GM19193 (cell line): ENCODE measurements around the gene LHFPL6.

Experiments used
- POLR2A ChIP-seq: IDR thresholded peaks from 4 replicates; pipeline ENCODE4 v1.6.1; 2011; ENCODE audit not compliant: insufficient read depth, insufficient read length; ENCODE audit errors: extremely low read depth

Gene LHFPL6

DNA sequence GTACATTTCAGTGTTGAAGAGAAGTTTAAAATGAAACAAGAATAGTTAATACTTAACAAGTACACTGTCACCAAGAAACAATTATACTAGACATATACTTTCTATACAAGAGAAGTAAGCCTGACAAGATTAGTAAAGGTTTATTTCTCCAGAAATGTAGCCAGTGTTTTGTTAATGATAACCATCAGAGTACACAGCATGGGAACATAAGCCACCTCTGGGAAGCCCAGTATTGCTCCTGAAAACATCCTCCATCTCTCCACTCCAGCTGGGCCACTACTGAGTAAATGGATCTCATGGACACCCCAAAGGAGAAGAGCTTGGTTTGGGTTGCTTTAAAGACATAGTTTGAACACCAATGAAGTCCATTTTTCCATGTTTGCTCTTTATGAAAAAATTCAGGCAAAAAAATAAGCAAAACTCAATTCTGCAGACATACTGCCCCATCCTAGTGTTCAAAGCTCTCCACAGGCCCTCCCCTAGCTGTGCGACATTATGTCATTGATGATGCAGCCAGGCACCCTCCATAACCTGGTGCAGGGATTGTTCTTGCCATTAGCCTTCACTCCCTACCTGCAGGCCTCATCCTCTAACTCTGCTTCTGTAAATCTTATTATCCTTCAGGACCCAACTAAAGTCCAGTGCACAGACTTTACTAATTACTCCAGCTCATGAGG, 61.9 kb downstream of the LHFPL6 start:
- TF ChIP-seq POLR2A, result no peak

DNA sequence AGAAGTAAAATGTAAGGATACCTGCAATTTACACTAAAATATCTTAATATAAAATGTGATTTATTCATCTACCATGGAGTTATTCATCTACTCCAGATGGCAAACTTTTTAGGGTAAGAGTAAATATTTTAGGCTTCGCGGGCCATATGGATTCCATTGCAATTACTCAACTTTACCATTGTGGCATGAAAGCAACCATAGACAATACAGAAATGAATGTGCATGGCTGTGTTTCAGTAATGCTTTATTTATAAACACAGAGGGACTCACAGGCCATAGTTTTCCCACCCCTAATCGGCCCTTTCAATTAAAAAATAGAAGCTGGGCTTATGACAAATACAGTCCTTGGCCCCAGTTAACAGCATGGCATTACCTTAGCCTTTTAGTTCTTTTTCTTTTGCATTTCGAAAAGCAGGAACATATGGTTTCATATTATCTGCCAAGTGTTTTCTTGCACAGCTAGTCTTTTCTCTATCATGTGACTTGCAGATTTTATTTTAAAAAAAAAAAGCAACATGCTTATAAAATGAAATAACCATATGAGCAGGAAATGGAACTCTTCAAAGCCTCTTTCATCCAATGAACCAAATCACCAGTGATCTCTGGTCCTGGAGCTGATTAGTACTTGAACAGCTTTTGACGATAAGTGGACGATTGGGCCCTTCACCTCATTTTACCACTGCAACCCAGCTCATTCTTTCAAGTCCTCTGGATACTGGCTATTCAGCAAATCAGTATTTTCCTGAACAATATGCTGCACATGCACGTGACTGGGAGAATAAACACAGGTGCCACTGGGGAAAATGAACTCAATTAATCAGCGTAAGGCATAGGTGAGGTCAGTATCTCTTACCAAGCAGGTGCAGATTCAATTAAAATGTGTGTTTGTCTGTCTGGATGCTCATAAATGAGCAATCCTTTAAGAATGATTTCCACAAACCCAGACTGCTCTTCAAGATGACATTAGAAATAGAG, 63.9 kb downstream of the LHFPL6 start:
- no peak for TF ChIP-seq POLR2A

DNA sequence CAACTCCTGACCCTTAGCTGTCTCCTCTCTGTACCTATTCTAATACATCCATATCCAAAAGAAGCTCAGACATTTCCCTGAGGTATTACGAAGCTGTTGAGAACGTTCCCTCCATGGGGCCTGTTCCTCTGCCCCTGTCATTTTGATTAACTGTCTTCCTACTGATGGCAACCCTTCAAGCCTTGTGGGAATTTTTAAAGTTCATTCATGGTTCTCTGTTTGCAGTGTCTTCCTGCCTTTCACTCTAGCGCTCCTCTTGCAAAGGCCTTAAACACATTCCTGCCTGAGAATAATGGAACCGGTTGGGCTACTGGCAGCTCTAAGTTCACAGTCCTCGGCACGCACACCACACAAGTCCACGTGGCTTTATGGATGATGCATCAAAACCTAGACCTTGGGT, 66.1 kb downstream of the LHFPL6 start:
- no peak for TF ChIP-seq POLR2A

DNA sequence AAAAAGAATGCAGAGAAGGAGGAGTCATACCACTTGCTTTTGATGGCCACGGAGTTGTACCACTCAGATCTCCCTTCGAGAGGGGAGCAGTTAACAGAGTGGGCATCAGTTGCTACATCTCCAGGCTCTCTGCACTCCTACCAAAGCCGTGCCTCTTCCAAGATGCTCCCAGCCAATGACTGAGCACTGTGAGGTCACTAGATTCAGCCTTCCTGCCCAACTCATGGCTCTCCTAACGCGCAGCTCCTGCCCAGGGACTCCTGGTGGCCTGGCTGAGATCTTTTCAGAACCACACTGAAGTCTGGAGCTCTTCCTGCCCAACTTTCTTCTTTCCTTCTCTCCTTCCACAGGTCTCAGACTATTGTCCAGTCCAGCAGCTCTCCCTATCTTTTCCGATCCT, 66.7 kb downstream of the LHFPL6 start:
- no peak for TF ChIP-seq POLR2A

DNA sequence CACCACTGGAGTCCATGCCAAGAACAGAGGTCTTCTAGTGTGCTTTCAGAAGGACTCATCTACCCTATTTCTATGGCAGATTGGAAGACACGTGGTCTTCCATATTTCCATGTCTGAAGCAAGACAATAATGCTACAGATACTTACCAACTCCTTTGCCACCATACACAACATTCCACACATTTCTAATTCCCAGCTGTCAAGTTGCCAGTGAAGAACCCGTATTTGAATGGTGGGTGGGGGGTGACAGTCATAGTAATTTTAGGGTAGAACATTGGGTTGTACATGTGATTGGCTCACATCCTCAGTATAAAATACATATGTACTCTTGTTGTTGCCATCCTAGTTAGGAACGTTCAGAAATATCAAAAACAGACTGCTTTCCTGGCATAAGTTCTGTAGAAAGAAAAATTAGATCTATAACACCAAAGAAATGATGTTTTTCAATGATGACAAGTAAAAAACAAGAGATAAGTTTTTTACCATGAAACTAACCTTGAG, 69.3 kb downstream of the LHFPL6 start:
- TF ChIP-seq POLR2A, result no peak

DNA sequence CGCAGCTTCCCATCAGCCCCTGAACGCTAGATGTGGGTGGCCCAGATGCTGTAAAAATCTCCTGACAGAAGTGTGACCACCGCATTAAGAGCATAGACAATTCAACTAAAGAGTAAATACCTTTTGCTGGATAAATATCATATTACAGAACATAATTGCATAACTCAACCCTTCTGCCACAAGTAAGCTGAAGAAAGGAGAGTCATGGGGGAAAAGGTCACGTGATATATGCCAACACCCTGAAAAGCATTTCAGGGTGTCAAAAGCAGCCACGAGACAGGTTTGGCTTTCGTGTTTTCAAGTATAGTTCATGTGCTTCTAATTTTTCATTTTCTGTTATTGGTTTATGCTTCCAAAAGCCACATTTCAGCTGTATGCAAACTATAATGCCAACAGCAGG, 71.3 kb downstream of the LHFPL6 start:
- no peak for TF ChIP-seq POLR2A

DNA sequence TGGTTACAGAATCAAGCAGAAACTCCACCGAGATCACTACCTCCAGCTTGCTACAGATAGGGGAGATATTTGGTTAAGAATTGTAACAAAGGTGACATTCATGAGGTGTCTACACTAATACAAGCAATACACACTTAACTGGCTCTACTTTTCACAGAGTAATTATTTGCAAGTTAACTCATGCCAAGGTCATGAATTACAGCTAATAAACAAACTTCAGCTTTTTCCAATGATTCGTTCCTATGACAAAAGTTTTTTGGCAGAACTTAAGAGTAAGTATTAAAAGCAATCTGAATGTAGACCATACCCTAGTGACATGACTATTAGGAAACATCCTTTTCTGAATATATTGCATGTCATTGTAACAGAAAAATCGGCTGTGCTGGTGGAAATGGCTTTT, 72.1 kb downstream of the LHFPL6 start:
- TF ChIP-seq POLR2A, result no peak

DNA sequence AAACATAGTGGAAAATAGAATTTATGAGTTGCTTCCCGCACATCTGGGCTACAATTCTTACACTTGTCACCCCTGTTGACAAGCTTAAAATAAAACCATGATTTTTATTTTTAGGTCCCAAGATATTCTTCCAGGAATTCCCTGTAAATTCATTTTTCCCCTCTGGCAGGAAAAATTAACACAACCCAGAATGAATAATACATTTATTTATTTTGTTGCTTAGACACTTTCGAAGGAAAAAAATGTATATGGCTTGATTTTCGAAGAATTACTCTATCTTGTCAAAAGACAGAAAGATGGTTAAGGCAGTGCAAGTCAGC, 74.4 kb downstream of the LHFPL6 start:
- TF ChIP-seq POLR2A, result no peak

DNA sequence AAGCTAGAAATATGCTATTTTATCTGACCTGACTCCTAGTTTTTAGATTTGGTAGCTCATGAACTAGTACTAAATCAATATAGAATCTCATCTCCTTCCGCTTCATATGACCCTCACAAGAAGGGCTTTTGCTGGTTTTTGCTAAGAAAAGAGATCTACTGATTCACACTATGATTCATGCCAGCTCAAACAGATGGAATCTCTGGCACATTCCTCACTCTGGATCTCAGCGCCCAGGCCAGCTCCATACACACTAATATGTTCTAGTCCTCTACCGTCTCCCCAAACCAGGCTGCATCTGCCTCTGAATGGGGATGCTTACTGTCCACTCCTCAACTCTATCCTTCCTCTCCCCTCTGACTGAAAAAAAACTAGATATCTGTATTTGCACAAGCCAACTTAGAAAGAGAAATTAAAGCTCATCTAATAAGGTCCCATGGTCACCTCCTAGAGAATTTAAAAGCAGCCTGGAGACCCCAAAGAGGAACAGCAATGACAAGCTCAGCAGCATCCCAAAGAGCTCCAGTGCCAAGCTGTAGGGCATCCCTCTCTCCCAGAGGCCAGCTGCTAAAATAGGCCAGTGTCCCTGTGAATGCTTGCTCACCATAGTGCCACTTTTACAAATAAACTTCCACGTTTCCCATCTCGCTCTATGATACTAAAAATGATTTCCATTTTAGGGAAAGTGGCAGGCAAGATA, 74.9 kb downstream of the LHFPL6 start:
- no peak for TF ChIP-seq POLR2A

DNA sequence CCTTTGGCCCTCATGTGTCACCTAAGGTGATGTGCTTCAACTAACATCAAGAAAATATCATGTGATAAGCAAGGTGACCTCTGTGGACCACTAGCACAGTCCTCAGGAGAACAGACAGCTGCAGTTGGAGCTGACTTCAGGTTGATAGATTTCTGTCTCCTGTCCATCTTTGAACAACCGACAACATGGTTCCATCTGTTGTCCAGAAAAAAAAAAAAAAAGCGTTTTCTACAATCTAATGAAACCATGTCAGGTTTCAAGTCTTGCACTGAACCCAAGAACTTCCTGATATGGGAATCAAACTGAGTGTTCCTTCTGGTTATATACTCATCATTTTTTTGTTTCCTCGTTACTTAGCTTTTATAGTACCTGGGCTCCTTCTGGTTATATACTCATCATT, 75.7 kb downstream of the LHFPL6 start:
- no peak for TF ChIP-seq POLR2A

DNA sequence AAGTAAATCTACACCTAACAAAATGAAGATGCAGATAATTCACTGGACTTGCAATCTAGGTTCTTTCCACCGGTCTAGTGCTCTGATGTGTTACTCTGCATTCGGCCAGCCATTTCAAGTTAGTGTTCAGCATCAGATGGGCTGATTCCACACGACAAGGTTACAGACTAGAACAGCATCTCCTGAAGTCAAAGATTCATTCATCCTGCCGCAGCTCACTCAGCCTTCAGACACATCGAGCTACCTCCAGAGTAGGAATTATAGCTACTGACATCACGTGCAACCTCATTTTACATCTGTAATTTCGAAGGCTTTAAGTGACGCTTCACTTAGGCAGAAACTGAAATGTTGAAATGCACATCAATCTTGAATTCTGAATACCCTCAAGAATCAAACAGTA, 76.5 kb downstream of the LHFPL6 start:
- no peak for TF ChIP-seq POLR2A

DNA sequence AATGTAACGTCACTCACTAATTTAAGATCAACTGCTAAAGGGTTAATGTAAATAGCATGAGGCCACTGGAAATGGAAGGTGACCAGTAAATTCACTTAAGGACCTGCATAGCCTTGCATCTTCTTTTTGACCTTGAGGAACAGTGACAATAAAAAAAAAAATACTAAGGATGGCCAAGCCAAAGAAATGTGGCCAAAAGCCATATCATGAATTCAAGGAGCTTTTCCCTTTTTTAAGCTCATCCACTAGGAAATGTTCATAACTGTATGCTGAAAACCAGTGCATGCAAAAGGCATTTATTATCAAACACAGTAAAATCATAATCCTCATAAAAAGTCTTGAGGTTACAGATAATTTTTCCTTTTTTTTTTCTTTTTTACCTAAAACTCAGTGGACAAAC, 77.5 kb downstream of the LHFPL6 start:
- no peak for TF ChIP-seq POLR2A

DNA sequence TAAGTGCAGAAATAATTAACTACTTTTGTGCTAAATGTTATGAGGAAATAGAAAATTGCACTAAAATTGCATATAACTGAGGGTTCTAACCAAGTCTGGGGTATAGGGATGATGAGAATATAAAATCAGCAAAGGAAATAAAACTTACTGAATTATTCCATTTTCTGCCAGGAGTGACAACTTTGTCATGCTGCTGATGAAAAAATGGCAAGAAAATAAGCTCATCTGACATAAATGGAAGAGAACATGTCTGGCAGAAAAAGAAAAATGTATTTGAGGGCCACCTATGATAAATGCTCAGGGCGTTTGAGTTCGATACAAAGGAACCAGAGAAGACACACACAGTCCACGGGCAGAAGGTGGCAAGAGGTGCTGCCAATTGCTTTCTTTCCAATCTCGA, 78.2 kb downstream of the LHFPL6 start:
- TF ChIP-seq POLR2A, result no peak

DNA sequence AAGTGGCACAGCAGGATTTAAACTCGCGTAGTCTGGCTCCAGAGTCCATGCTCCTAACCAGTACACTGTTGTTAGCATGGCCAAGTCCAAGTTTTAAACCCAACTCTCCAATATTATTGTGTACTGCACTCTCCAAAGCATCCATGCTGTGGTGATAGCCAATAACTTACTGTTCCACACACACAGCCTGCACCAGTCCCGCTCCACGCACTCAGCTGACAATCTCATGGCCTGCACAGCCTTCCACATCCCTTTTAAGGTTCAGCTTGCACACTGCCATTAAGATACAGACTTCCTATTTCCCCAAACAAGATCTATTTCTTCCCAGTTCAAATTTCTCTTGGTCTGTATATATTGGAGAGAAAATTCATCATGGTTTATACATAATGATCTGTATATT, 80.7 kb downstream of the LHFPL6 start:
- TF ChIP-seq POLR2A, result no peak

DNA sequence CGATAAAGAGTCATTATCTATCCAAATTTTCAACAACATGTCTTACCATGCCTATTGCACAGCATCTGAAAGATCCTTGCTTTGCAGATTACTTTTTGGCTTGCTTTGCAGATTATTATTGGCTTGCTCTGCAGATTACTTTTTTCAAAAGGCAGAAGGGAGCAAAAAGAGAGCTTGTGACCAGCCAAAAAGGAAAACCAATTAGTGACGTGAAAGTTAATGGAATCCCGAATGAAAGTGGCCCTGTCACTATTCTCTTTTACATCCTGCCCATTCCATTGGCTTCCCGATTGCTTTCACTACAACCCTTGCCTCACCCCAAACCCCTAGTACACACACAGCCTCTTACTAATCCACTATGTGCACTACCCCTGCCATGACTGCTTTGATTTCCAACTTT, 81.3 kb downstream of the LHFPL6 start:
- TF ChIP-seq POLR2A, result no peak

DNA sequence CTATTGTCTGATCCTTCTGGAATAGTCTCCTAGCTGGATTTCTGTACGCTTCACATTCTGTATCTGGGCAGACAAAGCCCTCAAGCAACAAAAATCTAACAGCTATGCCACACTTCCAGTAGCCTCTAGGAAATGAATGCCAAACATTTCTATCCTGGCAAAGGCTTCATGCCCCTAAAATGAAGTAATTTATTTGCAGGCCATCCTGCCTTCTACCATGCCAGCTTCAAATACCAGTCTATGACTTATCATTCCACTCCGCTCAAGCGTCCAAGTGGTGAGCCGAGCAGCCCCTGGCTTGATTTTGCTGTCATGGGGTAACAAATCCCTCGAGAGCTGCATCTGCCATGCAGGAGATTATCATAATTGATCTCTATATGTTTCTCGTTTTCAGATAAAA, 86.9 kb downstream of the LHFPL6 start:
- TF ChIP-seq POLR2A, result no peak

DNA sequence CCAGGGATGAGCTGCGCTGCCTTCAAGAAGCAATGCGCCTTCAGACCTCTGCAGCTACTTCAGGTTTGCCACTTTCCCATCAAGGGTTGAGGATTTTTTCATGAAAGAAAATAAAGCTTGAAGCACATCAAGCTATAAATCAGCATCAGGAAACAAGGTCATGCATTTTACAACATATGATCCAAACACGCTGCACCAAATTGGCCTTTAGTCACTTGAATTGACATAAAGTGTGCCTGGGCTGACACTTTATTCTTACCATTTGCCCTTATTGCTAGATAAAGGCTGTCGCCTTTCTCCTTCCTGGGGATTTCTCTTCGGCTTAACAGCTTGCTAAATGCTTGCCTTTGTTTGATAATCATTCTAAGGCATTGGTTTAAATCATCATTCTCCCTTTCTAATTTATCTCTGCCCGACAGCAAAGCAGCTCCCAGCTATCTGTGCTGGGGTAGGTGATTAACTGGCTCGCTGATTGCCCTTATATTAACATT, 87.7 kb downstream of the LHFPL6 start:
- TF ChIP-seq POLR2A, result no peak
